PFSK-1 (cell line): Measurements from ENCODE around the gene POLE.

ENCODE experiments used
- POLR2AphosphoS5 ChIP-seq: IDR thresholded peaks from 2 replicates; pipeline ENCODE4 v1.6.1; 2012; ENCODE audit warnings: low read depth, mild to moderate bottlenecking, control low read depth, low read length, moderate library complexity
- SIN3A ChIP-seq: IDR thresholded peaks from 2 replicates; pipeline ENCODE4 v1.6.1; 2012; ENCODE audit warnings: mild to moderate bottlenecking, low read length, moderate library complexity, borderline replicate concordance; ENCODE audit not compliant: insufficient read depth
- TAF1 ChIP-seq: IDR thresholded peaks from 2 replicates; pipeline ENCODE4 v1.6.1; 2012; ENCODE audit warnings: low read length, control low read depth, borderline replicate concordance; ENCODE audit not compliant: insufficient read depth
- TF ChIP-seq, protein P1 (sequence below), 2 experiments: IDR thresholded peaks; 2 replicates each; pipeline versions ENCODE4 v1.6.1 to v1.8.0; 2011 to 2012; ENCODE audit warnings: low read depth in 2 of 2, low read length in 2 of 2, control low read depth in 1 of 2, inconsistent platforms in 1 of 2, mild to moderate bottlenecking in 1 of 2, moderate library complexity in 1 of 2; ENCODE audit not compliant: insufficient read depth in 1 of 2

DNA sequence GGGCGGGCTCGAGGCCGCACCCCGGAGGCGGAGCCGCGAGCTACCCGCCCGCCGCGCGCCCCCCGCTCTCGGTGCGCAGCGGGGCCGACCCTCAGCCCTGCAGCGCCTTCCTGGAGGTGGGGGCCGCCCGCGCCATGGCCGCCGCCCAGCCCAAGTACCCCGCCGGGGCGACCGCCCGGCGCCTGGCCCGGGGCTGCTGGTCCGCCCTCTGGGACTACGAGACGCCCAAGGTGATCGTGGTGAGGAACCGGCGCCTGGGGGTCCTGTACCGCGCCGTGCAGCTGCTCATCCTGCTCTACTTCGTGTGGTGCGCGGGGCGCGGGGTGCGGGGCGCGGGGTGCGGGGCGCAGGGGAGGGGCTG, 68.5 kb downstream of the POLE start, which contains the start of gene P2RX2:
- TF ChIP-seq, protein P1, sequence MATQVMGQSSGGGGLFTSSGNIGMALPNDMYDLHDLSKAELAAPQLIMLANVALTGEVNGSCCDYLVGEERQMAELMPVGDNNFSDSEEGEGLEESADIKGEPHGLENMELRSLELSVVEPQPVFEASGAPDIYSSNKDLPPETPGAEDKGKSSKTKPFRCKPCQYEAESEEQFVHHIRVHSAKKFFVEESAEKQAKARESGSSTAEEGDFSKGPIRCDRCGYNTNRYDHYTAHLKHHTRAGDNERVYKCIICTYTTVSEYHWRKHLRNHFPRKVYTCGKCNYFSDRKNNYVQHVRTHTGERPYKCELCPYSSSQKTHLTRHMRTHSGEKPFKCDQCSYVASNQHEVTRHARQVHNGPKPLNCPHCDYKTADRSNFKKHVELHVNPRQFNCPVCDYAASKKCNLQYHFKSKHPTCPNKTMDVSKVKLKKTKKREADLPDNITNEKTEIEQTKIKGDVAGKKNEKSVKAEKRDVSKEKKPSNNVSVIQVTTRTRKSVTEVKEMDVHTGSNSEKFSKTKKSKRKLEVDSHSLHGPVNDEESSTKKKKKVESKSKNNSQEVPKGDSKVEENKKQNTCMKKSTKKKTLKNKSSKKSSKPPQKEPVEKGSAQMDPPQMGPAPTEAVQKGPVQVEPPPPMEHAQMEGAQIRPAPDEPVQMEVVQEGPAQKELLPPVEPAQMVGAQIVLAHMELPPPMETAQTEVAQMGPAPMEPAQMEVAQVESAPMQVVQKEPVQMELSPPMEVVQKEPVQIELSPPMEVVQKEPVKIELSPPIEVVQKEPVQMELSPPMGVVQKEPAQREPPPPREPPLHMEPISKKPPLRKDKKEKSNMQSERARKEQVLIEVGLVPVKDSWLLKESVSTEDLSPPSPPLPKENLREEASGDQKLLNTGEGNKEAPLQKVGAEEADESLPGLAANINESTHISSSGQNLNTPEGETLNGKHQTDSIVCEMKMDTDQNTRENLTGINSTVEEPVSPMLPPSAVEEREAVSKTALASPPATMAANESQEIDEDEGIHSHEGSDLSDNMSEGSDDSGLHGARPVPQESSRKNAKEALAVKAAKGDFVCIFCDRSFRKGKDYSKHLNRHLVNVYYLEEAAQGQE (IDR thresholded peaks at IDR 0.05; ENCODE audit: insufficient read depth in 1 of 2, low read depth in 2 of 2, low read length in 2 of 2) = no peak
- TF ChIP-seq POLR2AphosphoS5 (no peak; the same call in 1 of the 2 replicates), TAF1 (no peak), SIN3A (no peak)
